ENCODE data around the gene ST8SIA1.

The ST8SIA1 gene

GRCh38 chr12:22307811-22308210 lies 26.7 kb downstream of the ST8SIA1 start:
- H3K27ac ChIP-seq = no peak overlapping the region
- H3K27me3 ChIP-seq (ENCODE audit: insufficient read depth, low read depth) = no peaks in the 10 kb centered on the region
- no peak overlapping the region for H3K4me2 ChIP-seq
- no peaks in the 10 kb centered on the region for H3K36me3 ChIP-seq (ENCODE audit: insufficient read depth)
- no peak overlapping the region for H3K9ac ChIP-seq
- no peaks in the 10 kb centered on the region for H3K4me1 ChIP-seq (ENCODE audit: low read depth, poor library complexity, severe bottlenecking)
- H2AFZ ChIP-seq (ENCODE audit: low read depth) = no peak overlapping the region
- TF ChIP-seq CTCF (conservative IDR thresholded peaks at IDR 0.05; ENCODE audit: low read depth, low read length) = no peak
- H4K20me1 ChIP-seq (ENCODE audit: insufficient read depth) = no peaks in the 10 kb centered on the region
- no peak overlapping the region for H3K4me3 ChIP-seq (IDR thresholded peaks at IDR 0.05; ENCODE audit: insufficient read depth, low read depth, low read length)
- H3K79me2 ChIP-seq (ENCODE audit: insufficient read depth, low read depth) = no peaks in the 10 kb centered on the region

- no peaks in the 10 kb centered on the region for H3K36me3 ChIP-seq (ENCODE audit: insufficient read depth)
- TF ChIP-seq CTCF (conservative IDR thresholded peaks at IDR 0.05; ENCODE audit: low read depth, low read length) = no peak
- H3K4me3 ChIP-seq (IDR thresholded peaks at IDR 0.05; ENCODE audit: insufficient read depth, low read depth, low read length) = no peak overlapping the region
- H3K27ac ChIP-seq = no peak overlapping the region
- H3K9ac ChIP-seq = no peak overlapping the region
- H3K4me2 ChIP-seq = no peak overlapping the region
- H4K20me1 ChIP-seq (ENCODE audit: insufficient read depth) = no peaks in the 10 kb centered on the region
- no peak overlapping the region for H2AFZ ChIP-seq (ENCODE audit: low read depth)
- no peaks in the 10 kb centered on the region for H3K27me3 ChIP-seq (ENCODE audit: insufficient read depth, low read depth)
- no peaks in the 10 kb centered on the region for H3K79me2 ChIP-seq (ENCODE audit: insufficient read depth, low read depth)
- H3K4me1 ChIP-seq (ENCODE audit: low read depth, poor library complexity, severe bottlenecking) = no peaks in the 10 kb centered on the region
Observed at GRCh38 chr12:22306311-22306710, 28.2 kb downstream of the ST8SIA1 start.

- Histone ChIP-seq H3K79me2 (ENCODE audit: insufficient read depth, low read depth) (no peaks in the 10 kb centered on the region), H3K4me2 (no peak overlapping the region), H3K9ac (no peak overlapping the region), H3K27me3 (ENCODE audit: insufficient read depth, low read depth) (no peaks in the 10 kb centered on the region), H2AFZ (ENCODE audit: low read depth) (no peak overlapping the region), H3K4me1 (ENCODE audit: low read depth, poor library complexity, severe bottlenecking) (no peaks in the 10 kb centered on the region), H3K4me3 (IDR thresholded peaks at IDR 0.05; ENCODE audit: insufficient read depth, low read depth, low read length) (no peak overlapping the region), H3K36me3 (ENCODE audit: insufficient read depth) (no peaks in the 10 kb centered on the region), H4K20me1 (ENCODE audit: insufficient read depth) (no peaks in the 10 kb centered on the region), H3K27ac (no peak overlapping the region)
- TF ChIP-seq CTCF (conservative IDR thresholded peaks at IDR 0.05; ENCODE audit: low read depth, low read length) = no peak
Observed at GRCh38 chr12:22304341-22304740, 30.2 kb downstream of the ST8SIA1 start.

- no peaks in the 10 kb centered on the region for H4K20me1 ChIP-seq (ENCODE audit: insufficient read depth)
- no peak overlapping the region for H3K4me2 ChIP-seq
- H3K4me1 ChIP-seq (ENCODE audit: low read depth, poor library complexity, severe bottlenecking) = no peaks in the 10 kb centered on the region
- no peak overlapping the region for H2AFZ ChIP-seq (ENCODE audit: low read depth)
- TF ChIP-seq CTCF (conservative IDR thresholded peaks at IDR 0.05; ENCODE audit: low read depth, low read length) = no peak
- no peaks in the 10 kb centered on the region for H3K36me3 ChIP-seq (ENCODE audit: insufficient read depth)
- H3K27ac ChIP-seq = no peak overlapping the region
- no peak overlapping the region for H3K9ac ChIP-seq
- H3K4me3 ChIP-seq (IDR thresholded peaks at IDR 0.05; ENCODE audit: insufficient read depth, low read depth, low read length) = no peak overlapping the region
- no peaks in the 10 kb centered on the region for H3K79me2 ChIP-seq (ENCODE audit: insufficient read depth, low read depth)
- no peaks in the 10 kb centered on the region for H3K27me3 ChIP-seq (ENCODE audit: insufficient read depth, low read depth)
Observed at GRCh38 chr12:22299294-22299912, 35.1 kb downstream of the ST8SIA1 start.
